ENCODE measurements around the gene MYLK. TPM values are rescaled to one million over a fixed set of nuclear protein-coding genes. Genes with fewer than 3 reads are reported as not detected.
"Not testable (repeated sequence)": the region's sequence is repeated elsewhere in the genome, so short reads cannot be mapped to it uniquely, and the experiment has no call there.

The MYLK gene
- total RNA-seq, 1 donor from 2014 or later, result 11.1 TPM

- Histone ChIP-seq H3K27ac (replicated peaks) (no peak overlapping the region), H3K27me3 (ENCODE audit: low read depth) (no peaks in the 10 kb centered on the region), H3K9me3 (replicated peaks) (peaks cover under 1% of the 10 kb centered on the region), H3K36me3 (no peaks in the 10 kb centered on the region), H3K4me1 (no peaks in the 10 kb centered on the region), H3K4me3 (no peak overlapping the region)
- intact Hi-C loops (cut with micrococcal nuclease), result no loop called here
- no peak for DNase-seq
- no peak for TF ChIP-seq CTCF (IDR thresholded peaks at IDR 0.05; ENCODE audit: borderline replicate concordance)
Observed at GRCh38 chr3:123899300-123899865, 15.3 kb upstream of the MYLK start.

- no peak for DNase-seq
- H3K27me3 ChIP-seq (ENCODE audit: low read depth), result no peaks in the 10 kb centered on the region
- TF ChIP-seq CTCF (IDR thresholded peaks at IDR 0.05; ENCODE audit: borderline replicate concordance), result no peak
- H3K36me3 ChIP-seq, result no peaks in the 10 kb centered on the region
- H3K4me1 ChIP-seq, result no peaks in the 10 kb centered on the region
- H3K4me3 ChIP-seq, result no peak overlapping the region
- intact Hi-C loops (cut with micrococcal nuclease), result no loop called here
- peaks cover 29% of the 10 kb centered on the region for H3K9me3 ChIP-seq (replicated peaks)
- no peak overlapping the region for H3K27ac ChIP-seq (replicated peaks)
Observed at GRCh38 chr3:123893012-123893411, 8.9 kb upstream of the MYLK start.

- Histone ChIP-seq H3K9me3 (replicated peaks) (peaks cover 32% of the 10 kb centered on the region), H3K4me3 (no peak overlapping the region), H3K36me3 (no peaks in the 10 kb centered on the region), H3K27ac (replicated peaks) (no peak overlapping the region), H3K27me3 (ENCODE audit: low read depth) (no peaks in the 10 kb centered on the region), H3K4me1 (no peaks in the 10 kb centered on the region)
- intact Hi-C loops (cut with micrococcal nuclease), result no loop called here
- TF ChIP-seq CTCF (IDR thresholded peaks at IDR 0.05; ENCODE audit: borderline replicate concordance), result no peak
- DNase-seq, result no peak
Observed at GRCh38 chr3:123892195-123892594, 8.1 kb upstream of the MYLK start.

GRCh38 chr3:123890991-123891390 is 6.9 kb upstream of the MYLK start:
- H3K27me3 ChIP-seq (ENCODE audit: low read depth); H3K36me3 ChIP-seq; H3K4me1 ChIP-seq; DNase-seq; H3K4me3 ChIP-seq; H3K27ac ChIP-seq (replicated peaks); intact Hi-C loops (cut with micrococcal nuclease): not testable (repeated sequence)
- peaks cover 34% of the 10 kb centered on the region for H3K9me3 ChIP-seq (replicated peaks)

- H3K9me3 ChIP-seq (replicated peaks), result peaks cover 34% of the 10 kb centered on the region
- DNase-seq; H3K27me3 ChIP-seq (ENCODE audit: low read depth); H3K36me3 ChIP-seq; H3K4me1 ChIP-seq; H3K27ac ChIP-seq (replicated peaks); H3K4me3 ChIP-seq; intact Hi-C loops (cut with micrococcal nuclease): not testable (repeated sequence)
Observed at GRCh38 chr3:123890162-123890561, 6.0 kb upstream of the MYLK start.

- no peak for DNase-seq
- Histone ChIP-seq H3K4me3 (no peak overlapping the region), H3K9me3 (replicated peaks) (peaks cover 5% of the 10 kb centered on the region), H3K27me3 (ENCODE audit: low read depth) (peaks cover 24% of the 10 kb centered on the region), H3K4me1 (peaks cover 8% of the 10 kb centered on the region), H3K36me3 (no peaks in the 10 kb centered on the region), H3K27ac (replicated peaks) (no peak overlapping the region)
- TF ChIP-seq CTCF (IDR thresholded peaks at IDR 0.05; ENCODE audit: borderline replicate concordance), result no peak
- intact Hi-C loops (cut with micrococcal nuclease), result no loop called here
Observed at GRCh38 chr3:123884993-123885392, 861 bp upstream of the MYLK start.

Data from left ventricle myocardium inferior (tissue), 1 donor.